TTC549 (cell line): ENCODE data around the gene ARID3C.

Experiments used
- FAIRE-seq: peaks from 2 replicates; lab custom pipeline; 2012; peaks lifted over from hg19 to GRCh38; lab: Jason Lieb, UNC

Gene ARID3C

DNA sequence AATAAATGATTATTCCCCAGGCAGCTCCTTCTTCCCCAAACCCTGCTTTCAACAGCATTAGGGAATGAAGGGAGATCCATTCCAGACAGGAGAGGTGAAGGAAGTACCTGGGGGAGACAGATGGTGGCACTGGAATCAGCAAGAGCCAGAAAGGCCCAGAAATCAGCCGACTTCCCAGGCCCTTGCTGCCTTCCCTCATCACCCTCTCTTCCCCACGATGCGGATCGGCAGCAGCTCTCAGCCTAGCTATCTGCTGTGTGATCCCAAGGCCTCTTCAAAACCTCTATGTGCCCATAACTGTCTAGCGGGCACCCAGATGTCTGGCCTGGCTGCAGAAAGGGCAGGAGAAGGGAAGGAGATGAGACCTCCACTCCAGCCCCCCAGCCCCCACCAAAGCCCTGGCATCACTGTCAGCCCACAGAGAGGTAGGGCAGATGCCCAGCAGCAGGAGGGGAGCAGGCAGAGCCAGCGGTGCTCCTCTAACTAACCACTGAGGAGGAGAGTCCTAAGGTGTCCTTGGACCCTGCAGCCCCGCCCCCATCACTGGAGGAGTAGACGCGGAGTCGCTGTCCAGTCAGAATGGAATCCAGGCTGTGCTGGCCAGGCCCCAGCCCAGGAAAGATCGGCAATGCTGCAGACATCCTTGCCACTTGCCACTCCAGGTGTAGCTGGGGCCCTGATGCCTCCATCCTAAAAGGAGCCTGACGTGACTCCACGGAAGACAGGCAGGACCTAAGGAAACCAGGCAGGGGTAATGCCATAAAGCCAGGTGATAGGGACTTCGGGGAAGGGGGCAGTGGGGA, 52.1 kb downstream of the ARID3C start:
- no peak for FAIRE-seq

DNA sequence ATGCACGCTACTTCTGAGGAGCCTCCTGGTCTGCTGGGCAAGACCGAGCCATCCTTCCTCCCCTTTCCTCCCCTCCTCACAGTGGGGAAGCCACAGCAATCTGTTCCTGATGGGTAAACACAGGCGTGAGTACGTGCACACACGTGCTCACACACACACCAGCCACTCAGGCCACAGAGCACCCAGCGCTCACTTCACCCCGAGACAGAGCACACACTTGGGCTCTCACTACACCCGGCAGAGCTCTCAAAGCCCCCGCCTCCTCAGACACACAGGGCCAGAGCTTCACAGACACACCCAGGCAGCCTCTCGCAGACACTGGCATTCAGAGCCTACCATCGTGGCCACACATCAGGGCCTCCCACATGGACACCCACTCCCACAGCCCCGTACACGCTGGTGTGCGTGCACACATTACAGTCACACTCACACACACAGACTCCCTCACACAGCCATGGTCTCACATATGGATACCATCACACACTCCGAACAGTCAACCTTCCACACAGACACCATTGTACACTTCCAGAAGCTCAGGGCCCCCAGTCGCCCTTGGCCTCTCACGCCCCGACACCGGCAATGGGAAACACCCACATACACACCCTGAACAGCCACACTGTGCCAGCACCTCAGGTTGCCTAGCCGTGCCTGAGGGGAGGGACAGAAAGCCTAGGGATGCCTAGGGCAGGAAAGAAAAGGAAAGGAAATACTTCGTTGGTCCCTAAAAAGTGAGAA, 52.8 kb downstream of the ARID3C start:
- FAIRE-seq: no peak

DNA sequence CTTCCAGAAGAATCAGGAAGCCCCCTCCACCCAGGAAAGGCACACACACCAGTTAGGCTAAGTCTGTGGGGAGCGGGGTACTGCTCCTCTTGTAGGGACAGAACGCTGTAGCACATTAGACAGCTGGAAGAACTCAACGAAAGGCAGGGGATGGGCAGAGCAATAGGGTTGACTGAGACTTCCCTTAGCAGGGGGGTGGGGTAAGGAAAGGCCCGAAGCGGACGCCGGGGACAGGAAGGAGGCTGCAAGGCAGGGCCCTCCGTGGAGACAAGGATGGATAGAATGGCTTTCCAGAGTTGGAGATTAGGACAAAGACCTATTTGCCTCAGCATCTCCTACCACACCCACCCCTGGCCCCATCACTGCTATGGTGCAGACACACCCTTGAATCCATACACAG, 53.6 kb downstream of the ARID3C start:
- FAIRE-seq: no peak

- FAIRE-seq: no peak
These were observed 54.3 kb downstream of the ARID3C start for GRCh38 chr9:34574571-34574970.

DNA sequence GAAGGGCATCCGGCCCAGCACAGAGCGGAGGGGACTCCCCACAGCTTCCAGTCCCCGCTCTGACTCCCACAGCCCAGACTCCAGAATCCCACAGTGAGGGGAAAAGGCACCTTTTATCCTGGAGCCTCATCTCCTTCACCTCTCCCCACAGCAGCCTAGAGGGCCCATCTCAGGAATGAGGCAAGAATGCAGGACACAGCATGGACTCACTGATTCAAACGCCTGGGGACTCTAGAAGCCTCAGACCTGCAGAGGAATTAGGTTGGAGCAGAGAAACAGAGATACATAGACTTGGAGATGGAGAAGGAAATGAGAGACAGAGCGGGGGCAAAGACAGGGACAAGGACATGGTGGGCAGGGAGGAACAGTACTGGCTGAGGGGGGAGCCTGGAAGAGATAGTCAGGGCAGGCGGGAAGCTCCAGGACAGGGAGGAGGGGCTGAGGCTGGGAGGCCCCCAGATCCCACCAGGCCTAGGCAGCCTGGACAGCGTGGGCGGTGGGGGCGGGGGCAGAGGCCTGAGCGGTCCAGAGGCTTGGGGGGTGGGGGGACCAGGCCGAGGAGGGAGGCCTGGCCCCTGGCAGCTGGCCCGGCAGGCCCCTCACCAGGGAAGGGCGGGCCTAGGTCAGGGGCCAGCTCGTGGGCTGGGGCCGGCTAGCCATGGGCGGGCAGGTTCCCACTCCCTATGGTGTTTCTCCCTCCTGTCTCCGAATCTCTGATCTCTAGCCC, 55.1 kb downstream of the ARID3C start:
- no peak for FAIRE-seq

GRCh38 chr9:34572628-34573027, 56.2 kb downstream of the ARID3C start:
- no peak for FAIRE-seq

GRCh38 chr9:34572092-34572491, 56.8 kb downstream of the ARID3C start:
- no peak for FAIRE-seq

DNA sequence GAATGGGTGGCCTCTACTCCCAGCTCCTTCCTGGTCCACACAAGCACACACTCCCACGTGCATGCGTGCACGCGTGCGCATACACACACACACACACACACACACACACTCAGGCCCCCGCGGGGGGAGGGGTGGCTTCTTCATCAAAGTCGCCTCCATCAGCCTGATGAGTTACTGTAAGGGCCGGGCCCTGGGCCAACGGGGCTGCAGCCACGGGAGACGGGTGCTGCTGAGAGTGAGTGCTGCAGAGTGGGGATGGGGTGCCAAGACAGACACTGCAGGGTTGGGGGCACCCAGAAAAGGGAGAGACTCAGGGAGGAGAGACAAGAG, 57.4 kb downstream of the ARID3C start:
- no peak for FAIRE-seq
